Kidney epithelial cell (primary cell): ENCODE results near the gene DAG1. TPM values are rescaled to one million over a fixed set of nuclear protein-coding genes. Genes with fewer than 3 reads are reported as not detected.

Experiments
- DNase-seq: peaks from one replicate; pipeline ENCODE4 v3.0.0-alpha.2; 2010; ENCODE audit warnings: low read depth
- H3K27me3 ChIP-seq: 2 replicates; pipeline ENCODE4 v1.6.0; 2011; ENCODE audit warnings: low read length; ENCODE audit not compliant: control insufficient read depth, insufficient read depth
- H3K36me3 ChIP-seq: 2 replicates; pipeline ENCODE4 v1.5.1; 2011; ENCODE audit warnings: low read length; ENCODE audit not compliant: control insufficient read depth, insufficient read depth
- H3K4me3 ChIP-seq: 2 replicates; pipeline ENCODE4 v1.5.1; 2011; ENCODE audit warnings: low read depth, mild to moderate bottlenecking, control low read depth, low read length
- CTCF ChIP-seq: IDR thresholded peaks from 2 replicates; pipeline ENCODE4 v1.5.1; 2011; ENCODE audit warnings: mild to moderate bottlenecking, moderate library complexity, low read length, control low read depth, inconsistent platforms; ENCODE audit not compliant: insufficient read depth, poor library complexity, severe bottlenecking
- total RNA-seq: library from RNA; depleted of rRNA; stranded (reverse); fragments of >200 nt; gene quantifications from 2 replicates; pipeline ENCODE4 v1.2.3, GENCODE V29; 2015

The DAG1 gene
- total RNA-seq, 1 donor from 2014 or later = 59.7 TPM

- TF ChIP-seq CTCF = no peak
- H3K27me3 ChIP-seq = peaks cover 6% of the 10 kb centered on the region
- no peaks in the 10 kb centered on the region for H3K36me3 ChIP-seq
- DNase-seq = no peak
- no peak overlapping the region for H3K4me3 ChIP-seq
Observed at GRCh38 chr3:49568965-49569364, 98.9 kb downstream of the DAG1 start.

GRCh38 chr3:49570028-49570654 is 100.1 kb downstream of the DAG1 start:
- Histone ChIP-seq H3K27me3 (peaks cover 6% of the 10 kb centered on the region), H3K4me3 (no peak overlapping the region)
- no peak for TF ChIP-seq CTCF

GRCh38 chr3:49582177-49582576 is 112.1 kb downstream of the DAG1 start:
- no peaks in the 10 kb centered on the region for H3K36me3 ChIP-seq
- no peaks in the 10 kb centered on the region for H3K27me3 ChIP-seq
- no peak overlapping the region for H3K4me3 ChIP-seq
- TF ChIP-seq CTCF = no peak
- no peak for DNase-seq

More at GRCh38 chr3:49570028-49570654, 100.1 kb downstream of the DAG1 start:
- DNase-seq = no peak
- no peaks in the 10 kb centered on the region for H3K36me3 ChIP-seq

Other genes starting within 250 kb of the DAG1 start
- 1.1 and 1.5 TPM in 2 replicates for gene C3orf62, start 193.0 kb upstream of the DAG1 start, total RNA-seq
- gene USP4, start 130.2 kb upstream of the DAG1 start, total RNA-seq = 17.4 and 24.1 TPM in 2 replicates
- gene GPX1, start 111.9 kb upstream of the DAG1 start, total RNA-seq = 422 and 502 TPM in 2 replicates
- 400 and 501 TPM in 2 replicates for gene RHOA, start 58.3 kb upstream of the DAG1 start, total RNA-seq
- gene TCTA, start 57.8 kb upstream of the DAG1 start, total RNA-seq = 16.0 and 17.4 TPM in 2 replicates
- 4.9 and 6.6 TPM in 2 replicates for gene AMT, start 47.8 kb upstream of the DAG1 start, total RNA-seq
- 5.4 and 13.1 TPM in 2 replicates for gene NICN1, start 40.9 kb upstream of the DAG1 start, total RNA-seq
- gene BSN, start 84.2 kb downstream of the DAG1 start, total RNA-seq = 0.92 and 2.7 TPM in 2 replicates
- gene APEH, start 204.1 kb downstream of the DAG1 start, total RNA-seq = 141 and 146 TPM in 2 replicates
- gene MST1, start 219.2 kb downstream of the DAG1 start, total RNA-seq = 12.4 and 21.6 TPM in 2 replicates
- gene RNF123, start 219.3 kb downstream of the DAG1 start, total RNA-seq = 30.0 and 30.8 TPM in 2 replicates
- gene AMIGO3, start 249.4 kb downstream of the DAG1 start, total RNA-seq = 2.9 TPM in 1 of 2 replicates, not detected in the other